SK-N-SH treated with all-trans-retinoic acid at 6 μM for 48 hours (cell line): ENCODE data around the gene C14orf39.

ENCODE experiments used
- ATAC-seq: fragments of 200-7000 bp; cut with Tn5 transposase; 3 replicates; pipeline ENCODE4 v1.9.1; 2020; ENCODE audit warnings: mild to moderate bottlenecking, moderate library complexity
- BACH2 ChIP-seq: fragments of 250-450 bp; sonication (Bioruptor Pico); IDR thresholded peaks from 2 replicates; pipeline ENCODE4 v1.9.0; 2021; ENCODE audit warnings: mild to moderate bottlenecking, borderline replicate concordance
- CSDC2 ChIP-seq: fragments of 250-450 bp; sonication (Bioruptor Pico); IDR thresholded peaks from 2 replicates; pipeline ENCODE4 v1.5.0; 2020; ENCODE audit warnings: mild to moderate bottlenecking, moderate library complexity
- ESRRG ChIP-seq: fragments of 250-450 bp; sonication (Bioruptor Pico); IDR thresholded peaks from 2 replicates; pipeline ENCODE4 v1.6.1; 2021; ENCODE audit warnings: mild to moderate bottlenecking
- GLIS3 ChIP-seq: fragments of 250-450 bp; sonication (Bioruptor Pico); IDR thresholded peaks from 2 replicates; pipeline ENCODE4 v1.5.0; 2020; ENCODE audit warnings: mild to moderate bottlenecking, moderate library complexity
- ISL1 ChIP-seq: fragments of 250-450 bp; sonication (Bioruptor Pico); IDR thresholded peaks from 2 replicates; pipeline ENCODE4 v2.1.2; 2022; ENCODE audit warnings: mild to moderate bottlenecking, moderate library complexity
- OSR1 ChIP-seq: fragments of 250-450 bp; sonication (Bioruptor Pico); IDR thresholded peaks from 2 replicates; pipeline ENCODE4 v1.8.0; 2022; ENCODE audit warnings: moderate library complexity, mild to moderate bottlenecking, inconsistent platforms
- PPARA ChIP-seq: fragments of 250-450 bp; sonication (Bioruptor Pico); IDR thresholded peaks from 2 replicates; pipeline ENCODE4 v1.5.0; 2020; ENCODE audit warnings: mild to moderate bottlenecking, borderline replicate concordance
- RARB ChIP-seq: fragments of 250-450 bp; sonication (Bioruptor Pico); IDR thresholded peaks from 2 replicates; pipeline ENCODE4 v1.8.0; 2021; ENCODE audit warnings: mild to moderate bottlenecking, moderate library complexity
- TCF4 ChIP-seq: fragments of 250-450 bp; sonication (Bioruptor Pico); IDR thresholded peaks from 2 replicates; pipeline ENCODE4 v1.8.0; 2021; ENCODE audit warnings: mild to moderate bottlenecking, moderate library complexity, borderline replicate concordance
- TOX ChIP-seq: fragments of 250-450 bp; sonication (Bioruptor Pico); IDR thresholded peaks from 2 replicates; pipeline ENCODE4 v1.8.0; 2021; ENCODE audit warnings: mild to moderate bottlenecking, moderate library complexity, borderline replicate concordance
- ZC3H10 ChIP-seq: fragments of 250-450 bp; sonication (Bioruptor Pico); IDR thresholded peaks from 2 replicates; pipeline ENCODE4 v1.5.1; 2021; ENCODE audit warnings: mild to moderate bottlenecking, moderate library complexity
- ZFP3 ChIP-seq: fragments of 250-450 bp; sonication (Bioruptor Pico); IDR thresholded peaks from 2 replicates; pipeline ENCODE4 v1.5.0; 2020; ENCODE audit warnings: mild to moderate bottlenecking, moderate library complexity
- ZFP30 ChIP-seq: fragments of 450-650 bp; formaldehyde crosslinking; IDR thresholded peaks from 2 replicates; pipeline ENCODE4 v1.5.0; 2022; ENCODE audit warnings: mild to moderate bottlenecking, moderate library complexity
- ZNF565 ChIP-seq: fragments of 450-650 bp; formaldehyde crosslinking; conservative IDR thresholded peaks from 2 replicates; pipeline ENCODE4 v1.5.0; 2020; ENCODE audit warnings: low read depth, mild to moderate bottlenecking, moderate library complexity
- ZNF70 ChIP-seq: fragments of 450-650 bp; formaldehyde crosslinking; IDR thresholded peaks from 2 replicates; pipeline ENCODE4 v1.5.0; 2020; ENCODE audit warnings: mild to moderate bottlenecking, moderate library complexity
- ZNF8 ChIP-seq: fragments of 450-650 bp; formaldehyde crosslinking; IDR thresholded peaks from 2 replicates; pipeline ENCODE4 v1.5.0; 2020; ENCODE audit warnings: mild to moderate bottlenecking, moderate library complexity
- TF ChIP-seq, protein P1 (sequence below): fragments of 250-450 bp; sonication (Bioruptor Pico); IDR thresholded peaks from 2 replicates; pipeline ENCODE4 v1.5.1; 2021; ENCODE audit warnings: mild to moderate bottlenecking, moderate library complexity
- TF ChIP-seq, protein P2 (sequence below): fragments of 250-450 bp; sonication (Bioruptor Pico); IDR thresholded peaks from 2 replicates; pipeline ENCODE4 v1.8.0; 2020; ENCODE audit warnings: mild to moderate bottlenecking, moderate library complexity, borderline replicate concordance
- TF ChIP-seq, protein P3 (sequence below): fragments of 250-450 bp; sonication (Bioruptor Pico); IDR thresholded peaks from 2 replicates; pipeline ENCODE4 v1.8.0; 2021; ENCODE audit warnings: low read depth, mild to moderate bottlenecking, moderate library complexity, borderline replicate concordance
- TF ChIP-seq, protein P4 (sequence below): fragments of 250-450 bp; sonication (Bioruptor Pico); IDR thresholded peaks from 2 replicates; pipeline ENCODE4 v1.5.0; 2020; ENCODE audit warnings: mild to moderate bottlenecking, moderate library complexity

Gene C14orf39, protein sequence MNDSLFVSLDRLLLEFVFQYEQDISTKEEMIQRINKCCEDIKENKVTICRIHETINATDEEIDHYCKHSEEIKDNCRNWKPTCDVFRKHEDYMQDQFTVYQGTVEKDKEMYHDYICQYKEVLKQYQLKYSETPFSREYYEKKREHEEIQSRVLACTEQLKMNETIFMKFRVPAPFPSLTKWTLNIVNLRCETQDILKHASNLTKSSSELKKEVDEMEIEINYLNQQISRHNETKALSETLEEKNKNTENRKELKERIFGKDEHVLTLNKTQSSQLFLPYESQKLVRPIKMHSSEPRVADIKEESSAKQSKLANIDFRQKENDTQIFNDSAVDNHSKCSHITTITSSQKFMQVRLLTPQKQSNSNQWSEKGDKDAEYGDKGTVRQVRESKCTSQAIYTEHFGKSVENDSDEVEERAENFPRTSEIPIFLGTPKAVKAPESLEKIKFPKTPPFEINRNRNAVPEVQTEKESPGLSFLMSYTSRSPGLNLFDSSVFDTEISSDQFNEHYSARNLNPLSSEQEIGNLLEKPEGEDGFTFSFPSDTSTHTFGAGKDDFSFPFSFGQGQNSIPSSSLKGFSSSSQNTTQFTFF

DNA sequence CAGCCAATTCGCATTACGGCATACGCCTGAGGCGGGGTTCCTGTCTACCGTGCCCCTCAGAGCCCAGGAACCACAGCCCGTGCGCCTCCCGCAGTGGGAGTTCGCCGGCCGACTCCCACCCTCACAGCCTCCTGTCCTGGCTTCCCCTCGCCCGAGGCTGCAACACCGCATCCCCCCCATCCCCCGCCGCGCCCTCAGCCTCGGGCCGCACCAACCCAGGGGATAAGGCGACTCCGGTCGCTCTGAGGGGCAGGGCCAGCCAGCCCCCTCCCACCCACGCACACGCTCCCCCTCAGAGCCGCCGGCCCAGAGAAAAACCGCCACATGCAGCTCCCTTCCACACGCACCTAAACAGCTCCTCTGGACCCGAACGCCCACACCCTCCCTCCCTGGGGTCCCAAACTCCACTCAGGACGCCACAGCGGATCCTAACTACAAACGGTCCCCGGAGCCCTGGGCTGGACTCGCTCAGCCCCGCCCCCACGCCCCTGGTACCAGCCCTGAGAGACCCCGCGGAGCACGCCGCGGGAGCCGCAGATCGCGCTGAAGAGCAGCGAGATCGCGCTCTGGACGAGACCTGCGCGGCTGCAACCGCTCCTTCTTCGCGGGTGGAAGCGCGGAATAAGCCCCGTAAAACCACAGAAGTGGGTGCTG lies at the start of gene C14orf39:
C14orf39 (minus strand) TSS at position 466 of the 654 bp plus-strand sequence. CDS start 985 bp downstream, outside the sequence.
- TF ChIP-seq PPARA (CRISPR knock-in tag) = no peak
- no peak for TF ChIP-seq ZC3H10 (CRISPR knock-in tag)
- no peak for TF ChIP-seq OSR1
- no peak for TF ChIP-seq RARB (CRISPR knock-in tag)
- no peak for TF ChIP-seq CSDC2 (CRISPR knock-in tag)
- TF ChIP-seq ZFP3 (CRISPR knock-in tag) = no peak
- TF ChIP-seq TCF4 (CRISPR knock-in tag) = no peak
- TF ChIP-seq ESRRG = no peak
- no peak for TF ChIP-seq ZNF565 (CRISPR knock-in tag)
- TF ChIP-seq TOX = no peak
- ATAC-seq = peak; percentile 95

DNA sequence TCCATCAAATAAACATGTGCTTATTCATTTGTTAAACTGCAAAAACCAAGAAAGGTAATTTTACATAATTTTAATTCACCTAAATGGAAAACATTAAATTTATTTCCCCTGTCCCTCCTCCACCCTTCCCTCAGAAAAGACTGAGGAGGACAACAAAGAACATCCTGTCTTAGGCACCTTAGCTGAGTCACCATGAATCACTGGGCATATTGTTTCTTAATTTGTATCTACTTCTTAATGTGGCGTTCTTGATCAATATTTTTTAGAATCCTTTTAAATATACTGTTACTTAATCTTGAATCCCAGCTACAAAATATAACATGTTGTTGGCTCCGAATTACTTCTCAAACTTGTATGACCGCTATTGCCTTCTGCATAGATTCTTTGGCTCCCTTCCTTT lies 46.6 kb upstream of the C14orf39 start:
- no peak for TF ChIP-seq ZFP3 (CRISPR knock-in tag)
- TF ChIP-seq TOX = no peak
- no peak for TF ChIP-seq ZC3H10 (CRISPR knock-in tag)
- TF ChIP-seq RARB (CRISPR knock-in tag) = no peak
- no peak for TF ChIP-seq GLIS3
- TF ChIP-seq ZNF70 (CRISPR knock-in tag) = no peak
- TF ChIP-seq, protein P1, sequence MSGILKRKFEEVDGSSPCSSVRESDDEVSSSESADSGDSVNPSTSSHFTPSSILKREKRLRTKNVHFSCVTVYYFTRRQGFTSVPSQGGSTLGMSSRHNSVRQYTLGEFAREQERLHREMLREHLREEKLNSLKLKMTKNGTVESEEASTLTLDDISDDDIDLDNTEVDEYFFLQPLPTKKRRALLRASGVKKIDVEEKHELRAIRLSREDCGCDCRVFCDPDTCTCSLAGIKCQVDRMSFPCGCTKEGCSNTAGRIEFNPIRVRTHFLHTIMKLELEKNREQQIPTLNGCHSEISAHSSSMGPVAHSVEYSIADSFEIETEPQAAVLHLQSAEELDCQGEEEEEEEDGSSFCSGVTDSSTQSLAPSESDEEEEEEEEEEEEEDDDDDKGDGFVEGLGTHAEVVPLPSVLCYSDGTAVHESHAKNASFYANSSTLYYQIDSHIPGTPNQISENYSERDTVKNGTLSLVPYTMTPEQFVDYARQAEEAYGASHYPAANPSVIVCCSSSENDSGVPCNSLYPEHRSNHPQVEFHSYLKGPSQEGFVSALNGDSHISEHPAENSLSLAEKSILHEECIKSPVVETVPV (CRISPR knock-in tag) = no peak
- no peak for TF ChIP-seq ZFP30 (CRISPR knock-in tag)
- TF ChIP-seq ZNF8 (CRISPR knock-in tag) = no peak
- TF ChIP-seq OSR1 = no peak
- TF ChIP-seq PPARA (CRISPR knock-in tag) = no peak
- no peak for TF ChIP-seq ISL1 (CRISPR knock-in tag)
- TF ChIP-seq, protein P2, sequence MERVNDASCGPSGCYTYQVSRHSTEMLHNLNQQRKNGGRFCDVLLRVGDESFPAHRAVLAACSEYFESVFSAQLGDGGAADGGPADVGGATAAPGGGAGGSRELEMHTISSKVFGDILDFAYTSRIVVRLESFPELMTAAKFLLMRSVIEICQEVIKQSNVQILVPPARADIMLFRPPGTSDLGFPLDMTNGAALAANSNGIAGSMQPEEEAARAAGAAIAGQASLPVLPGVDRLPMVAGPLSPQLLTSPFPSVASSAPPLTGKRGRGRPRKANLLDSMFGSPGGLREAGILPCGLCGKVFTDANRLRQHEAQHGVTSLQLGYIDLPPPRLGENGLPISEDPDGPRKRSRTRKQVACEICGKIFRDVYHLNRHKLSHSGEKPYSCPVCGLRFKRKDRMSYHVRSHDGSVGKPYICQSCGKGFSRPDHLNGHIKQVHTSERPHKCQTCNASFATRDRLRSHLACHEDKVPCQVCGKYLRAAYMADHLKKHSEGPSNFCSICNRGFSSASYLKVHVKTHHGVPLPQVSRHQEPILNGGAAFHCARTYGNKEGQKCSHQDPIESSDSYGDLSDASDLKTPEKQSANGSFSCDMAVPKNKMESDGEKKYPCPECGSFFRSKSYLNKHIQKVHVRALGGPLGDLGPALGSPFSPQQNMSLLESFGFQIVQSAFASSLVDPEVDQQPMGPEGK (CRISPR knock-in tag) = no peak
- no peak for TF ChIP-seq CSDC2 (CRISPR knock-in tag)
- no peak for TF ChIP-seq ESRRG
- TF ChIP-seq, all 23 proteins: peak for 0
- no peak for ATAC-seq

DNA sequence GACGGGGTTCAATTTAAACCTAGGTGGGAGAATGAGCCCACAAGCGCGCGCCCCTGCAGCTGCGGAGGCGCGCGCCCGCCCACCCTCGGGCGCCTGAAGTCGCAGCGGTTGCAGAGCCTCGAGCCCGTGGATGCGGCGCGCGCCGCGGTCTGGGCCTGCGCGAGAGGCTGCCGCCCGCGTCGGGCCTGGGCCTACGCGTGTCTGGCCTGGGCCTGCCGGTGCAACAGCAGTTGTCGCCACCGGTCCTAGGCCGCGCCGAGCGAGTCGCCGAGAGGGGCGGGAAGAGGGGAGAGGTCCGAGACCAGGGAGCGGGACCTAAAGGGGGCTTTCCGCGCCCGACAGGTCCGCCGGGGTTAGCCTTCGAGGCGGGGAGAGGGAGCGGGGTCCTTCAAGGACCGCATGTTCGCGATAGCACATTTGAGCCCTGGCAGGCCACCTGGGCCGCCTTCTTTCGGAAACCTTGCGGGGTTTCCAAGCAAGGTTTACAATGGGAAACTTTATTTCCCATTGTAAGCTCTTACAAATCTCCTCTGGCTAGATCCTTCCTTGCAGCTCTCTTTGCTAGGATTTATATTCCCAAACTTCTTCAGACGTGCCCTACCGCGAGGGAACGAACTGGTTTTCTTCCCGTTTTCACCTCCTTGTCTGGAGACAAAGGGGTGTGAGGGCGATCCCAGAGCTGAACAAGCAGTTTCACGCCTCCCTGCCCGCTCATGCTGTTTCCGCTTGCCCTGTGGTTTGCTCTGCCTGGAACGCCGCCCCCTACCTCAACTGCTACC lies 29.8 kb upstream of the C14orf39 start:
- ATAC-seq = no peak
- no peak for TF ChIP-seq CSDC2 (CRISPR knock-in tag)
- TF ChIP-seq PPARA (CRISPR knock-in tag) = no peak
- TF ChIP-seq ISL1 (CRISPR knock-in tag) = no peak
- TF ChIP-seq TCF4 (CRISPR knock-in tag) = no peak
- no peak for TF ChIP-seq ZNF8 (CRISPR knock-in tag)
- TF ChIP-seq, protein P3, sequence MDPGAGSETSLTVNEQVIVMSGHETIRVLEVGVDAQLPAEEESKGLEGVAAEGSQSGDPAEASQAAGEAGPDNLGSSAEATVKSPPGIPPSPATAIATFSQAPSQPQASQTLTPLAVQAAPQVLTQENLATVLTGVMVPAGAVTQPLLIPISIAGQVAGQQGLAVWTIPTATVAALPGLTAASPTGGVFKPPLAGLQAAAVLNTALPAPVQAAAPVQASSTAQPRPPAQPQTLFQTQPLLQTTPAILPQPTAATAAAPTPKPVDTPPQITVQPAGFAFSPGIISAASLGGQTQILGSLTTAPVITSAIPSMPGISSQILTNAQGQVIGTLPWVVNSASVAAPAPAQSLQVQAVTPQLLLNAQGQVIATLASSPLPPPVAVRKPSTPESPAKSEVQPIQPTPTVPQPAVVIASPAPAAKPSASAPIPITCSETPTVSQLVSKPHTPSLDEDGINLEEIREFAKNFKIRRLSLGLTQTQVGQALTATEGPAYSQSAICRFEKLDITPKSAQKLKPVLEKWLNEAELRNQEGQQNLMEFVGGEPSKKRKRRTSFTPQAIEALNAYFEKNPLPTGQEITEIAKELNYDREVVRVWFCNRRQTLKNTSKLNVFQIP (CRISPR knock-in tag) = no peak
- TF ChIP-seq ESRRG = no peak
- TF ChIP-seq ZNF70 (CRISPR knock-in tag) = no peak
- TF ChIP-seq ZC3H10 (CRISPR knock-in tag) = no peak
- TF ChIP-seq TOX = no peak
- no peak for TF ChIP-seq ZFP3 (CRISPR knock-in tag)
- no peak for TF ChIP-seq RARB (CRISPR knock-in tag)
- TF ChIP-seq BACH2 (CRISPR knock-in tag) = no peak
- TF ChIP-seq, protein P4, sequence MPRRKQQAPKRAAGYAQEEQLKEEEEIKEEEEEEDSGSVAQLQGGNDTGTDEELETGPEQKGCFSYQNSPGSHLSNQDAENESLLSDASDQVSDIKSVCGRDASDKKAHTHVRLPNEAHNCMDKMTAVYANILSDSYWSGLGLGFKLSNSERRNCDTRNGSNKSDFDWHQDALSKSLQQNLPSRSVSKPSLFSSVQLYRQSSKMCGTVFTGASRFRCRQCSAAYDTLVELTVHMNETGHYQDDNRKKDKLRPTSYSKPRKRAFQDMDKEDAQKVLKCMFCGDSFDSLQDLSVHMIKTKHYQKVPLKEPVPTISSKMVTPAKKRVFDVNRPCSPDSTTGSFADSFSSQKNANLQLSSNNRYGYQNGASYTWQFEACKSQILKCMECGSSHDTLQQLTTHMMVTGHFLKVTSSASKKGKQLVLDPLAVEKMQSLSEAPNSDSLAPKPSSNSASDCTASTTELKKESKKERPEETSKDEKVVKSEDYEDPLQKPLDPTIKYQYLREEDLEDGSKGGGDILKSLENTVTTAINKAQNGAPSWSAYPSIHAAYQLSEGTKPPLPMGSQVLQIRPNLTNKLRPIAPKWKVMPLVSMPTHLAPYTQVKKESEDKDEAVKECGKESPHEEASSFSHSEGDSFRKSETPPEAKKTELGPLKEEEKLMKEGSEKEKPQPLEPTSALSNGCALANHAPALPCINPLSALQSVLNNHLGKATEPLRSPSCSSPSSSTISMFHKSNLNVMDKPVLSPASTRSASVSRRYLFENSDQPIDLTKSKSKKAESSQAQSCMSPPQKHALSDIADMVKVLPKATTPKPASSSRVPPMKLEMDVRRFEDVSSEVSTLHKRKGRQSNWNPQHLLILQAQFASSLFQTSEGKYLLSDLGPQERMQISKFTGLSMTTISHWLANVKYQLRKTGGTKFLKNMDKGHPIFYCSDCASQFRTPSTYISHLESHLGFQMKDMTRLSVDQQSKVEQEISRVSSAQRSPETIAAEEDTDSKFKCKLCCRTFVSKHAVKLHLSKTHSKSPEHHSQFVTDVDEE (CRISPR knock-in tag) = no peak
- TF ChIP-seq, protein P1 (CRISPR knock-in tag) = no peak
- TF ChIP-seq, protein P2 (CRISPR knock-in tag) = no peak
- no peak for TF ChIP-seq OSR1
- TF ChIP-seq ZNF565 (CRISPR knock-in tag) = no peak
